ENCODE data around the gene GLB1L3. TPM values are rescaled to one million over a fixed set of nuclear protein-coding genes. Genes with fewer than 3 reads are reported as not detected.

Gene GLB1L3
- total and polyA plus RNA-seq, 11 donors: not detected

DNA sequence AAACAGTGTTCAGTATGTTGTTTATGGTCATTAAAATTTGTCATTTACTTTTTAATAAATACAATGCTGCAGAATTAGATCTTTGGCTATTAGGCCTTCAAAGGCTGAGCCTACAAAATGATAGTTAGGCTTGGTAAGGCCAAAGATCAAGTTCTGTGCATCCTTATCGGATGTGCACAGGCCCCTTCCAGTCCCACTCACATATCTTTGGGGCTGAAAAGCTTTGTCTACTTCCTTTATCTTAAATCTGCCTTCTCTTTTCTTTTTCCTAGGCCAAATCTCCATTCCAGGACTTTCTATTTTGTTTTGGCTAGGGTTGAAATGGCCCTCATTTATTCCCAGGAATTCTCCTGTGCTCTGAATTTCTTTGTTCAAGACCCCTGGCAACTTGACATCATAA lies 52.3 kb downstream of the GLB1L3 start:
- no peak for DNase-seq
- WGBS, 4 donors: 87 to 96% (median 93%) methylated on average over 1 of the region's 1 CpG
- TF ChIP-seq, protein P1, sequence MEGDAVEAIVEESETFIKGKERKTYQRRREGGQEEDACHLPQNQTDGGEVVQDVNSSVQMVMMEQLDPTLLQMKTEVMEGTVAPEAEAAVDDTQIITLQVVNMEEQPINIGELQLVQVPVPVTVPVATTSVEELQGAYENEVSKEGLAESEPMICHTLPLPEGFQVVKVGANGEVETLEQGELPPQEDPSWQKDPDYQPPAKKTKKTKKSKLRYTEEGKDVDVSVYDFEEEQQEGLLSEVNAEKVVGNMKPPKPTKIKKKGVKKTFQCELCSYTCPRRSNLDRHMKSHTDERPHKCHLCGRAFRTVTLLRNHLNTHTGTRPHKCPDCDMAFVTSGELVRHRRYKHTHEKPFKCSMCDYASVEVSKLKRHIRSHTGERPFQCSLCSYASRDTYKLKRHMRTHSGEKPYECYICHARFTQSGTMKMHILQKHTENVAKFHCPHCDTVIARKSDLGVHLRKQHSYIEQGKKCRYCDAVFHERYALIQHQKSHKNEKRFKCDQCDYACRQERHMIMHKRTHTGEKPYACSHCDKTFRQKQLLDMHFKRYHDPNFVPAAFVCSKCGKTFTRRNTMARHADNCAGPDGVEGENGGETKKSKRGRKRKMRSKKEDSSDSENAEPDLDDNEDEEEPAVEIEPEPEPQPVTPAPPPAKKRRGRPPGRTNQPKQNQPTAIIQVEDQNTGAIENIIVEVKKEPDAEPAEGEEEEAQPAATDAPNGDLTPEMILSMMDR (IDR thresholded peaks at IDR 0.05): no peak
- TF ChIP-seq POLR2A (IDR thresholded peaks at IDR 0.05): no peak
- Histone ChIP-seq H3K27ac (no peak overlapping the region), H3K27me3 (peaks cover 0 to 29% (median 10%) of the 10 kb centered on the region in 9 donors), H3K4me3 (no peak overlapping the region), H3K4me1 (peaks cover 0 to 21% (median 12%) of the 10 kb centered on the region in 12 donors), H3K36me3 (no peaks in the 10 kb centered on the region), H3K9me3 (no peaks in the 10 kb centered on the region)
- ATAC-seq: no peak
- intact Hi-C loops (cut with DNase I): loop anchor here in 1 of 10 donors (10.0 kb wide), 1 partner anchor 56 kb away; no protein-coding TSS in a partner anchor

DNA sequence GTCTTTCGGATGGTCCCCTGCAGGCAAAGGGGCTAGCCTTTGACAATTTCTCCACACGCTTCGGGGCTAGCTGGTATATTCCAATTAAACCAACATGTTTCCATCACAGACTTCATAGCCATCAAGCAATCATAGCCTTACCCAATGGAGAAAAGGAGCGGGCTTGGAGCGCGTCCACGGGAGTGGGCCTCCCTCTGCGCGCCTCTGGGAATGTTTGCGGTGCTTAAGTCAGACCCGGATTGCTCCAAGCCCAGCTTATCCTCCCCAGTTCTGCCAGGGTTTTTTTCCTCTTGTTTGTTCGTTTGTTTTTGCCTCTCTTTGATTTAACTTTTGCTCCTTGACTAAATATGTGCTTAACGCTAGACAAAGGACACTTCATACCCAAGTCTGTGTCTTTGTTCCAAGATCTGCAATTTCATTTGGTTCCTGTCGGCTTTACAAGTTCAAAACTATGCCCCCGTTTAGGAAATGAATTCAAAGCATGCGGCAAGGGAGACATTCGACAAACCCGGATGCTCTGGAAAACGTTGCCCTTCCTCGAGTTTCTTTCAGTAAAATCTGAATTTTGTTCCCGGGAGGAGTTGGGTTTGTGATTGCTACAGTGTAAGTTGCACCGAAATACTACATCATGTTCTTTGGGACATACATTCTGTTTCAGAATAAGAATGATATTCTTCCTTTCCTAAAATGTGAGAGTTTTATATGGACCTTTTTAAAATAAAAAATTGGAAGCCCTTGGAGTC lies 54.6 kb downstream of the GLB1L3 start:
- peak overlapping the region in 1 of 12 donors; percentile 62 for H3K27ac ChIP-seq
- TF ChIP-seq, protein P1 (IDR thresholded peaks at IDR 0.05): no peak
- no peak for TF ChIP-seq POLR2A (IDR thresholded peaks at IDR 0.05)
- no peaks in the 10 kb centered on the region for H3K9me3 ChIP-seq
- peak overlapping the region in 10 of 12 donors; percentile 11 to 61 (median 48) for H3K4me3 ChIP-seq
- peaks cover 0 to 21% (median 12%) of the 10 kb centered on the region in 12 donors for H3K4me1 ChIP-seq
- H3K27me3 ChIP-seq: peaks cover 0 to 40% (median 10%) of the 10 kb centered on the region in 9 donors
- H3K36me3 ChIP-seq: no peaks in the 10 kb centered on the region
- intact Hi-C loops (cut with DNase I): no loop called here
- DNase-seq: no peak
- WGBS, 4 donors: 34 to 46% (median 39%) methylated on average over 22 of the region's 22 CpGs
- no peak for ATAC-seq

DNA sequence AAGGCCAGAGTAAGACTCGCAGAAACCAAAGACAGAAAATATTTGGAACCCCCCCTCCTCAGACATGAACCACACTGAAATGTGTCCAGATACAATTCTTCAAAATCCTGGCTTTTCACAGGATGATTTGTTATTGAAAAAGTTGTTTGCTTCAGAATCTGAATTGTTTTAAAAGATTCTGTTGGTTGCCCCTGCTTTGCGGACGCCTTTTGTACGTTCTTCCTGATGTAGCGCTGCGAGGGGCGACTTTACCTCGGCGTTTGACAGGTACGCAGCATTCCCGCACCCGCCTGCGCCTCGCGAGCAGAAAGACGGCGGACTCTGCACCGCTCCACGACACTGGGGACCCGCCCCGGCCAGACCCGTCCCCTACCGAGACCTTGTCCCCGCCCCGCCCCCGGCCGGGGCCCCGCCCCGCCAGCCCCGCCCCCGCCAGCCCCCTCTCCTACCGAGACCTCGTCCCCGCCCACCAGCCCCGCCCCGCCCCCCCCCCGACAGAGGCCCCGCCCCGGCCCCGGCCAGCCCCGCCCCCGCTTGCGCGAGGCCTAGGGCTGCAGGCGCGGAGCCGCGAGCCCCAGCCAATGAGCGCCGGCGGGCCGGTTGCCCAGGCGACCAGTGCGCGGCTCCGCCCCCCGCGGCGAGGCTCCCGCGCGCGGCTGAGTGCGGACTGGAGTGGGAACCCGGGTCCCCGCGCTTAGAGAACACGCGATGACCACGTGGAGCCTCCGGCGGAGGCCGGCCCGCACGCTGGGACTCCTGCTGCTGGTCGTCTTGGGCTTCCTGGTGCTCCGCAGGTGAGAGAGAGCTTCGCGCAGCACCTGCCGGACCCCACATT lies 55.4 kb downstream of the GLB1L3 start, which contains the start of gene GLB1L2:
TSS of gene GLB1L2 (plus strand) at position 635 of the 835 bp plus-strand sequence. CDS start at position 709, 74 bp downstream.
- TF ChIP-seq, protein P1 (IDR thresholded peaks at IDR 0.05): no peak
- TF ChIP-seq POLR2A (IDR thresholded peaks at IDR 0.05): no peak
- Histone ChIP-seq H3K4me3 (peak within 1 kb of the TSS; percentile 9 to 62 (median 50)), H3K27ac (peak within 1 kb of the TSS in 1 of 12 donors; percentile 62), H3K27me3 (peaks cover 0 to 40% (median 10%) of the 10 kb centered on the region in 9 donors), H3K9me3 (no peaks in the 10 kb centered on the region), H3K36me3 (no peaks in the 10 kb centered on the region), H3K4me1 (peaks cover 0 to 21% (median 12%) of the 10 kb centered on the region in 12 donors)
- intact Hi-C loops (cut with DNase I): no loop called here
- WGBS, 4 donors: 2 to 5% (median 2%) methylated on average over 25 to 80 of the region's 80 CpGs
- DNase-seq (peak; percentile 58 to 88 (median 64)), ATAC-seq (peak; percentile 65 to 94 (median 90))

All from heart left ventricle (tissue), 16 donors.